ENCODE measurements around the gene FXYD4.
"Not testable (repeated sequence)": the region's sequence is repeated elsewhere in the genome, so short reads cannot be mapped to it uniquely, and the experiment has no call there.

GRCh38 chr10:43337536-43337935 is 33.9 kb upstream of the FXYD4 start:
- TF ChIP-seq SUZ12 (IDR thresholded peaks at IDR 0.05; ENCODE audit: extremely low read depth, insufficient read depth, insufficient read length); ZNF274 (IDR thresholded peaks at IDR 0.05; ENCODE audit: low read depth, low read length): not testable (repeated sequence)

Measured in NT2/D1 (cell line).